GM19239 (cell line): ENCODE measurements around the gene TK1.
"Not testable (repeated sequence)": the region's sequence is repeated elsewhere in the genome, so short reads cannot be mapped to it uniquely, and the experiment has no call there.

Source experiments
- DNase-seq: peaks from one replicate; pipeline ENCODE4 v3.0.0; 2011; ENCODE audit warnings: low spot score; ENCODE audit not compliant: insufficient read length
- FAIRE-seq: peaks from 2 replicates; lab custom pipeline; 2011; peaks lifted over from hg19 to GRCh38; lab: Jason Lieb, UNC

The TK1 gene

DNA sequence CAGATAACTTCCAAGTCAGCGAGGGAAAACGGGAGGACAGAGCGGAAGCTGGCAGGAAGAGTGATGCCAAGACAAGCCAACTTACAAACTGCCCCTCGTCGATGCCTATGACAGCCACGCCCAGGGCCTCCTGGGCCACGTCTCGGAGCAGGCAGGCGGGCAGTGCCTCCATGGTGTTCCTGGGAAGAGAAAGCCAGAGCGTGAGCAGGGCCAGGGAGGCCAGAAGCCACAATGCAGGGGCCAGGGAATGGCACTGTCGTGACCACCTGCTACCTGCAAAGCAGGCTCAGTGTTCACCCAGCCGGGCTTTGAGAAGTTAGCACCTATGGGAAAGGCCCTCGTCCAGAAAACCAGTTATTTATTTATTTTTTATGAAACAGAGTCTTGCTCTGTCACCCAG is 4.3 kb downstream of the TK1 start:
- FAIRE-seq (no peak), DNase-seq (no peak)

DNA sequence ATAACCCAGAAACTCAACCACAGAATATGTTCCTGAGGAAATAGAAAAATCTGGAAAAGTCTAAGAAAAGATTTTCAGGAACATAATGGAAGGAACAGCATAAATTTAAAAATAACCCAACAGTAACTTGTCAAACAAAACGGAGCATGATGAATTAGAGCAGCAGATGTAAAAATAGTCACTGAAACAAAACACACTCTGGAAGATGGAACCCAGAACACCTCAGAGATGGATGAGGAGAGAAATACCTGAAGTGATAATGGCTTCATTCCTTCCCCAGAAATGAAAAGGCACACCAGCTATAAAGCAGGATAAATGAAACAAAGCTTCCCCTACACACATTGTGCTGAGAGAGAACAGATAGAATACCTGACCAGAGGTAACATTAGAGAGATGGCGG is 6.3 kb downstream of the TK1 start:
- no peak for FAIRE-seq

DNA sequence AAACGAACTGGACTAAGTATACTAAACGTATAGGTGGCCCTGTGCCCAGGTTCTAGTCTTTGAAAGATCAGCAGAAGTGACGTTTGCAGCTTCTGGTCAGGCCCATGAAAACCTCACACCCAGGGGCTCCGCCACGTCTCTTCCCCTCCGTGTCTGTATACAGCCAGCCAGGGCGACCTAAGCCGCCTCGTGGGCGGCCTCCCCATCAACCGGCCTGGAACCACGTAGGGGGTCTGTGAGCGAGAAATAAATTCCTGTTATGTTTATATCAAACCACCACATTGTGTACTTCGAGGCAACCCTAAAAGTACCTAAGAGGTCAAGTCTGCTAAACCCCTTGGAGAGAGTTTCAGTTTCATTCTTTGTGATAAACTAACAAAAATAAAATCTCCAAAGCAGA is 6.8 kb downstream of the TK1 start:
- DNase-seq (no peak), FAIRE-seq (no peak)

More for the DNA sequence above, 6.3 kb downstream of the TK1 start:
- no peak for DNase-seq

DNA sequence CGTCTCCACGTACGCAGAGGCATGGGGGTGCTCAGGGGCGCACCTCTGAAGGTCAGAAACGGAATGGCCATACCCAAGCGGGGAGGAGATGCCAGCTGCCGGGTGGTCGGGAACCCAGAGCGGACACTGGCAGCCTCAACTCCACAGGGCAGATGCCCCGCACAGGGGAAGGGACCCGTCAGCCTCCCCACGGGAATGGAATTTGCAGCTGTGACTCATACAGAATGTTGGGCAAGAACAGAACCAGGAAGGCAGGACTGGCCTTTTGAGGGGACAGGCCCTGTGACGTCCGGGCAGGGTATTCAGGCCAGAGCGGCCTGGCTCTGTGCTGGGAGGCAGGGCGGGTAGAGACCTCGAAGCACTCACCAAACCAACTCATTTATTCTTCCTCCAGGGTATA is 7.5 kb downstream of the TK1 start:
- FAIRE-seq = no peak
- no peak for DNase-seq

DNA sequence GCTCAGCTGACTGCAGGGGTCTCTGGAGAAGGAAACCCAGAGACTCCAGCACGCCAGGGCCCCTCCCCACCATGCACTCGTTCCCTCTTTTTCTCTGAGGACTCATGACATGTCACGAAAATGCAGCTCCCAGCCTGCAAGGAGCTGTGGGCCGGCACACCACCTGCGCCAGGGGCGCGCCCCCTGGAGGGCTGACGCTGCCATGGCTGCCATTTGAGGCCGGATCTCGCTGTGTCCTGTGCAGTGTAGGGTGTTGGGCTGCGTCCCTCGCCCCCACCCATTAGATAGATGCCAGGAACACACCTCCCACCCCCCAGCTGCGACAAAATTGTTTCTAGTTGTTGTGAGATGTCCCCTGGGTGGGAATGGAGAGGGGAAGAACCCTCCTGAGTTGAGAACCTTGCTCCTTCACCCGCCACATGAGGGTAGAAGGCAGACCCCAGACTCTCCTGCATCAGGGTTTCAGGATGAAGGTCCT is 10.3 kb downstream of the TK1 start:
- DNase-seq (no peak), FAIRE-seq (peak; percentile 11)

DNA sequence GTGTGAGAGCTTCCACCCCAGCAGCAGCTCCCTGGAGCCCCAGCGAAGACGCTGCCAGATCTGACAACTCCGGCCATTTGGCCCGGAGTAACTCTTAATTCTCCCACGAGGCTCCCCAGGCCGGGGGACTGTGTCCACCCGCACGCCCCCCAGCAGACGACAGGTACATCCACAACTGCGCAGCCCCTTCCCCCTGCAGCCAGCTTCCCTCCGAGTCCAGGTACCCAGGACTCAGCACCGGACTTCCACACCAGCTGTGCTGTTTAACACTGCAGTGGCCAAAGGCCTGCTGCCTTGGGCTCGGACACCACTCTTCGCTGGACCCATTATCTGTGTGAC is 11.2 kb downstream of the TK1 start:
- DNase-seq = no peak
- no peak for FAIRE-seq

DNA sequence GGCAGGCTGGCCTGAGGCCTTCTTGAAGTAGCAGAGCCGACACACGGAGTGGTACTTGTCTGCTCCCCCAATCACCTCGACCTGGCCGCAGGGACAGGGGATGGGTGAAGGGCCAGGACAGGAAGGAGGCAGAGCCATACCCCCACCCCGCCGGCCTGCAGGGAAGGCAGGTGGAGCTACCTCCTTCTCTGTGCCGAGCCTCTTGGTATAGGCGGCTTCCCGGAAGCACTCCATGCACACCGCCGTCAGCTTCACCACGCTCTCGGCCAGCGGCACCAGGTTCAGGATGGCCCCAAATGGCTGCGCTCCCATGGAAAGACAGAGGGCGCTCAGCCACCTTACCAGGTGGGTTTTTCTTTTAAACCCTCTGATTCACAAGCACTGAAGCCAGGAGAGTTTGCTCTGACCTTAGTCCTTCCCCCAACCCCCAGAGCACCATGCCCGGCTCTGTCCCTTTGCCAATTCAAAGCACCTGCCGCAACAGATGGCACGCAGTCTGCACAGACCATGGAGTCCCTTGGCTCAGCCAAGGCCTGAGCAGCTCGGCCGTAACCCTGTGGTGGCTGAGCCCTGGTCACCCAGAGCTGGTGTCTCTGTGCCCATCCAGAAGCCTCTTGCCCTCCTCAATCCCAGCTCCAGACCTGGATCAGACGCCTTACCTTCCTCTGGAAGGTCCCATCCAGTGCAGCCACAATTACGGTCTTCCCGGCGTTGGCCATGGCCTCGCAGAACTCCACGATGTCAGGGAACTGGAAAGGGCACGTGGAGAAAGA is 11.8 kb downstream of the TK1 start:
- FAIRE-seq (no peak), DNase-seq (no peak)

DNA sequence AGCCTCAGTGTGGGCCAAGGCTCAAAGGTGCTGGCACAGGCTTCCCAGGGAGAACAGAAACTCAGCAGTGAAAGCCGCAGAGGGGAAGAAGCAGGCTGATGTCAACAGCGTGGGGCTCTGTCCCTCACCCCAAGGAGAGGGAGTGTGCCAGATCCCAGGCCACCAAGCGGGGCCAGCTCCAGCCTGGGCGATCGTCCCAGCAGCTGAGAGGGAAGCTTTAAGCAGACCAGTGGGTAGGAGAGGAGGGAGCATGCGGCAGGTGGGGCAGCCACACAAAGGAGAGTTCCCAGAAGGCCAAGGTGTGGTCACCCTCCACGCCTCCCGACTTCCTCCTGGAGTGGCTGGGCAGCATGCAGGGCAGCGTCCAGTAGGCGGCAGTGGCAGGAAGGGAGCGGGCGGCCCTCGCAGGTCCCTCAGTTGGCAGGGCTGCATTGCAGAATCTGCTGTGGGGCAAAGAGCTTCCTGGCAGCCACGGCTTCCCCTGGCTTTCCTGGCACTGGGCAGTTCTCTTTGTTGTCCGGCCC is 12.4 kb downstream of the TK1 start:
- DNase-seq = no peak
- FAIRE-seq = no peak

DNA sequence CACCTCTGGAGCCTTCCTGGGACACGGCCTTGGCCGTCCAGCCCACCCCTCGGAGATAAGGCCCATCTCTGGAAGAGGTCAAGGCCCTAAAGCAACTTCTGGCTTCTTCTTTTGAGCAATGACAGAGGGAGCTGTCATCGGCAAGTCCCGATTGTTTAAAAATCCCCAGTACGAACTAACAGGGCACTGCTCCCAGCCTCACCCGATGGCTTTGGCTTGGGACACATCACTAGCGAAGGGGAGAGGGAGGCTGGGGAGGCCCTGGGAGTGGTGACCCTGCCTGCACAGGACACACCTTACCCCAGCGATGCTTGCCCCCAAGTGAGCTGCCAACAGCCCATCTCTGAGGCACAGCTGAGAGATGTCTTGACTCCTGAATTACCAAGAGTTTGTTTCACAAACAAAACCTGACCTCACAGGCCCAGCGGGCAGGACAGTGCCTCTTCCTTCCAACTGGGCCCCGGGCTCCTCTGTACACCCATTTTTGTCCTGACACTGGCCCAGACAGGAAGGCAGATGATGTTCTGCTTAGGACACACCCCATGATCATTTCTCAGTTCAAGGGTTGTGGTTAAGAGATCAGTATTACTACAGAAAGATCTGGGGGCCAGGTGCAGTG is 13.6 kb downstream of the TK1 start:
- FAIRE-seq (peak; percentile 65), DNase-seq (peak; percentile 65)

DNA sequence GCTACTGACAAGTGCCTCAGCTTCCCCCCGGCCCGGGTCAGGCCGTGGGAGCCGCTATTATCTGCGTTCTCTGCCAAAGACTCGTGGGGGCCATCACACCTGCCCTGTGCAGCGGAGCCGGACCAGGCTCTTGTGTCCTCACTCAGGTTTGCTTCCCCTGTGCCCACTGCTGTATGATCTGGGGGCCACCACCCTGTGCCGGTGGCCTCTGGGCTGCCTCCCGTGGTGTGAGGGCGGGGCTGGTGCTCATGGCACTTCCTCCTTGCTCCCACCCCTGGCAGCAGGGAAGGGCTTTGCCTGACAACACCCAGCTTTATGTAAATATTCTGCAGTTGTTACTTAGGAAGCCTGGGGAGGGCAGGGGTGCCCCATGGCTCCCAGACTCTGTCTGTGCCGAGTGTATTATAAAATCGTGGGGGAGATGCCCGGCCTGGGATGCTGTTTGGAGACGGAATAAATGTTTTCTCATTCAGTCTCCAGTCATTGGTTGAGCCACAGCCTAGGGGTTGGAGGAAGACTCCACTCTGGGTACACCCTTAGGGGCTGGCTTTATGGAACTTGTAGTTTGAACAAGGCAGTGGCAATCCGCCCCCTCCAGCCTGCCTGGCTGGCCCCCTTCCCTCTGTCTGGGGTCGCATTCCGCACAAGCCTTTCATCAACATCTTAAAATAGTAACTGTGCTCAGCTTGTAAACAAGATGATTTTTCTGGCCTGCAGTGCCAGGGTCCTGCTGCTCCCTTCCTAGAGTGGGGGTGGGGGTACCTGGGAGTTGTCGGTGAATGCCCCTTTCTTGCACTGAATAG is 14.4 kb downstream of the TK1 start:
- FAIRE-seq = peak; percentile 64
- no peak for DNase-seq

DNA sequence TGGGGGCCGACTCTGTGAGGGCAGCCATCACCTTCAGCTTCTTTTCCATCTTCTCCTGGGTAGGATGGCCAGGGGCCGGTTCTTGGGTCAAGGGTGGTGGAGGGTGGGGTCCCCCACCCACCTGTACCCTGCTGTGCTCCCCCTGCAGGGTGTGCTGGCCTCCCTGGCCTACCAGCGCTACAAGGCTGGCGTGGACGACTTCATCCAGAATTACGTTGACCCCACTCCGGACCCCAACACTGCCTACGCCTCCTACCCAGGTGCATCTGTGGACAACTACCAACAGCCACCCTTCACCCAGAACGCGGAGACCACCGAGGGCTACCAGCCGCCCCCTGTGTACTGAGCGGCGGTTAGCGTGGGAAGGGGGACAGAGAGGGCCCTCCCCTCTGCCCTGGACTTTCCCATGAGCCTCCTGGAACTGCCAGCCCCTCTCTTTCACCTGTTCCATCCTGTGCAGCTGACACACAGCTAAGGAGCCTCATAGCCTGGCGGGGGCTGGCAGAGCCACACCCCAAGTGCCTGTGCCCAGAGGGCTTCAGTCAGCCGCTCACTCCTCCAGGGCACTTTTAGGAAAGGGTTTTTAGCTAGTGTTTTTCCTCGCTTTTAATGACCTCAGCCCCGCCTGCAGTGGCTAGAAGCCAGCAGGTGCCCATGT is 15.1 kb downstream of the TK1 start:
- not testable (repeated sequence) for FAIRE-seq, DNase-seq

DNA sequence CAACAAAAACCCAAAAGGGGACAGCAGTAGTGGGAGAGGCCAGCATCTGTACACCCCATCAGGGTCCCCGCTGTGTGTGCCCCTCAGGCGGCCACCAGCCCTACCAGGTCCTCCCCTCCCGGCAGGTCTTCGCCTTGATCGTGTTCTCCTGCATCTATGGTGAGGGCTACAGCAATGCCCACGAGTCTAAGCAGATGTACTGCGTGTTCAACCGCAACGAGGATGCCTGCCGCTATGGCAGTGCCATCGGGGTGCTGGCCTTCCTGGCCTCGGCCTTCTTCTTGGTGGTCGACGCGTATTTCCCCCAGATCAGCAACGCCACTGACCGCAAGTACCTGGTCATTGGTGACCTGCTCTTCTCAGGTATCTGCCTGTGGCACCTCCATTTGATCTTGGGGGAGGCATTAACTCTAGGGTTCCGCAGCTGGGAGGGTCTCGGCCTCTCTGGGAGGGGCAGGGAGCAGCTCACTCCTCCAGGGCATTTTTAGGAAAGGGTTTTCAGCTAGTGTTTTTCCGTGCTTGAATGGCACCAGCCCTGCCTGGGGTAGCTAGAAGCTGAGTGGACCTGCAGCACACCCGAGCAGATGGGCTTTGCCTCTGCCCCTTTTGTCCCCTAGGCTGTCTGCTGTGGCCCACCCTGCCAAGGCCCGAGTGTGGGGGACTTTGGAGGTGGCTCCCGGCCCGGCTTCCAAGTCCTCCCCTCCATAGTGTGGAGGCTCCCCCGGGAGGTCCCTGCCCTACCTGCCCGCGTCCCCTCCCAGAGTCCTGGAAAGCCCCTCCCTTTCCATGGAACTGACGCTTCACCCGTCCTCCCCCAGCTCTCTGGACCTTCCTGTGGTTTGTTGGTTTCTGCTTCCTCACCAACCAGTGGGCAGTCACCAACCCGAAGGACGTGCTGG is 15.9 kb downstream of the TK1 start:
- DNase-seq = no peak
- no peak for FAIRE-seq

DNA sequence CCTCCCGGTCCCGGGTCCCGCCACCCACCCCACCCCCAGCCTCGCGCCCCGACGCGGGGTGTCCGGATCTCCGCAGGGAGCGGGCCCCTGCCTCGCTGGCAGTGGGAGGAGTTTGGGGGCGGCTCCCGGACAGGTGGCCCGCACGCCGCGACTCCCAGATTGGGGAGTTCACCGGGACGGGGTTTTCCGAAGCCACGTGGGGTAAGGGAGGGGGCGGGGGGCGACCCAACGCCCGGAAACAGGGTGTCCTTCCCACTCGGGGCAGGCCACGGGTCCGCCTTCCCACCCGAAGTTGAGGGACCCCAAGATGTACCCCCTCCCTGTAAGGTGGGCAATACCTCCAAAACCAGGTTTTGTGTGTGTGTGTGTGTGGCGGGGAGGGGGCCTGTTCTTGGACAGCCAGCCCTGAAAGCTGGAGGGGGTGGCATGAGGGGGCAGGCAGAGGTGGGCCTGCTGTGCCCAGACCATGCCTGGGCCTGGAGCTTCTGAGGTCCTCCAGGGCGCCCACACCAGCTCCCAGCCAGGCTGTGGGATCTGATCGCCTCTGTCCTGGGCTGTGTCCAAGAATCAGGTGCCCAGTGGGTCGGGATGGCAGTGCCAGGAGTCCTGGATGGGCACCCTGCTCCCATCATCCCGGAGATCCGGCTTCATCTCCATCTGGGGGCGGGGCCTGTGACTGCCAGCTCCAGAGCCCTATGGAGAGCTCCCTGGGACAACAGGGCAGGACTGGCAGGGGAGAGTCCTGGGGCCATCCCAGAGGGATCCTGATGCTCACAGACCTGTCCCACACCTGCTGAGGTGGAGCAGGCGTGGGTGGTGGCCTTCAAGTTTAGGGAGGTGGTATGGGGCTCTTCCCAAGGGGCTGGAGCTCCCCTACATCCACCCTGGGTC is 17.7 kb downstream of the TK1 start:
- DNase-seq (no peak), FAIRE-seq (peak; percentile 73)

DNA sequence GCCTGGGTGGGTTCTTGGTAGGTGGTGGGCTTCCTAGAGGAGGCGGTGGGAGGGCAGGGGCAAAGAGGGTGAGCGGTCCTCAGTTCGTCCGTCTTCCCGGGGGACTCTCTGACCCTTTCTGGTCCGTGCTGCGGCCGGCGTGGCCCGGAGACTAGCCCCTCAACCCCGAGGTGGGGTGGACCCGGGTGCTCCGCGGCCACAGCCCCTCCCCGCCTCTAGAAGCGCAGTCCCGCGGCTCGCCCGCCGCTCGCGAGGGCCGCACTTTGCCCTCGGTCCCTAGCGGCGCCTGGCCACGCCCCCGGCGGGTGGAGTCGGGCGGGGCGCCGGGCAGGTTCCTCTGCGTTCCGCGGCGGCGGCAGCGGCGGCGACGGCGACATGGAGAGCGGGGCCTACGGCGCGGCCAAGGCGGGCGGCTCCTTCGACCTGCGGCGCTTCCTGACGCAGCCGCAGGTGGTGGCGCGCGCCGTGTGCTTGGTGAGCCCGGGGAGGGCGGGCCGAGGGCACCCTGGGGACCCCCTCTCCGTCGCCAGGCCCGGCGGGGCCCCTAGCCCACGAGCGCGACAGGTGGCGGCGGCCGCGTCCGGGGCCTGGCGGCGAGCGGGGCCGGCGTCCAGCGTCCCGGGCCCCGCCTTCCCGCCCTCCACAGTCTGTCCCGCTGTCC is 18.5 kb downstream of the TK1 start, which contains the start of gene SYNGR2:
TSS of gene SYNGR2 (plus strand) at position 340 of the 661 bp plus-strand sequence. CDS start at position 376, 36 bp downstream.
- FAIRE-seq (peak; percentile 87), DNase-seq (peak; percentile 86)

DNA sequence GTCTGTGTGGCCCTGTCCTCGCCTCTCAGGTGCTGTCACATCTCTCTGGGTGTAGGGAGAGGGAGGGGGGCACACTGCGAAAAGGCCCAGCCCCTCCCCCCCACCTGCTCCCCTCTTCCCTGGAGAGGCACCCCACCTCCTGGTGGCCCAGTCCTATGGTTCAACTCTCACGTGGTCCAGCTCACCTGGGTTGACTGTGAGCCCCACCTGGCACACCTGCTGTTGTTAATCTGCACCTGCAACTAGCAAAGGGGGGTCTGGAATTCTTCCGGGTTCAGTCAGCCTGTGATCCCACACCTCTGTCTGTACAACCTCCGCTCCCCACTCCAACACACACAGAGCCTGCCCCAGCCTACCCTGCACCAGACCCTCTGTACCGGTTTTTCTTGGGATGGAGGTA is 20.4 kb downstream of the TK1 start:
- no peak for DNase-seq
- FAIRE-seq = no peak

DNA sequence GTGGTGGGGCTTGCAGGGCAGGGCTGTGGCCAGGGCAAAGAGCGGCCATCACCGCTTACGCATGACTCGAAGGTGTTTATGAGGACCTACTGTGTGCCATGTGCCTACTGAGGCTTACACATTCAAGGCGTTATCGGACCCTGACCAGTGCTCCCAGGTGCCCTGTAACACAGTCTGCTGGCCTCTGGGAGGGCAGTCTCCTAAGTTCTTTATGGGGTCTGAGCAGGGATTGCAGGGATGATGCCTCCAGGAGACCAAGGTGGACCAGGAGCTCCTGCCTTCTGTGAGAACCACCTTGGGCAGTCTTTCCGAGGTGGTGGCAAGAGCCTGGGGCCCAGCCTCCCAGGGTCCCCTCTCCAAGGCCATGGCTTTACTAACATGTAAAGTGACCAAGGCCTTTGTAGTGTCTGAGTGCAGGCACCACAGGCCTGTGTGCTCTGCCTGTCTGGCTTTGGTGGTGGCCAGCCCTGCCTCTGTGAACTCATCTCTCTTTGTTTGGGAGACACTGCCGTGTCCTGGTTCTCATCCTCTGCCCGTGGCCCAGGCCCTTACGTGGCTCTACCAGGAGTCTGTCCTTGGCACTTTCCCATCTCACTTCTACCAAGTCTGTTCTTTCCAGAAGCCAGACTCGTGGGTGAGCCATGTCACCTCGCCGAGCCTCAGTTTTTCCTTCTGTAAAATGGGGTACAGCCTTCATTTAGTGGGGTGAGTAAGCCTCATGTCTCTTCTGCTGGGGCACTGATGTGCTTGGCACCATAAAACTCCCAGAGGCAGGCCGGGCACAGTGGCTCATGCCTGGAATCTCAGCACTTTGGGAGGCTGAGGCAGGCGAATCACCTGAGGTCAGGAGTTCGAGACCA is 21.9 kb downstream of the TK1 start:
- no peak for FAIRE-seq
- no peak for DNase-seq
